GM18951 (cell line): ENCODE measurements around the gene FDX1.

Experiments
- POLR2A ChIP-seq: IDR thresholded peaks from 4 replicates; pipeline ENCODE4 v1.6.1; 2011; ENCODE audit warnings: mild to moderate bottlenecking; ENCODE audit not compliant: insufficient read length, insufficient read depth; ENCODE audit errors: extremely low read depth
- in situ Hi-C: fragments of 300-500 bp; cut with MboI; formaldehyde crosslinking; loops from one replicate; pipeline ENCODE4 v1.12.0; 2022; ENCODE audit warnings: low sequenced_read_pairs, mixed read lengths, inconsistent platforms; ENCODE audit not compliant: unreplicated experiment

Gene FDX1

DNA sequence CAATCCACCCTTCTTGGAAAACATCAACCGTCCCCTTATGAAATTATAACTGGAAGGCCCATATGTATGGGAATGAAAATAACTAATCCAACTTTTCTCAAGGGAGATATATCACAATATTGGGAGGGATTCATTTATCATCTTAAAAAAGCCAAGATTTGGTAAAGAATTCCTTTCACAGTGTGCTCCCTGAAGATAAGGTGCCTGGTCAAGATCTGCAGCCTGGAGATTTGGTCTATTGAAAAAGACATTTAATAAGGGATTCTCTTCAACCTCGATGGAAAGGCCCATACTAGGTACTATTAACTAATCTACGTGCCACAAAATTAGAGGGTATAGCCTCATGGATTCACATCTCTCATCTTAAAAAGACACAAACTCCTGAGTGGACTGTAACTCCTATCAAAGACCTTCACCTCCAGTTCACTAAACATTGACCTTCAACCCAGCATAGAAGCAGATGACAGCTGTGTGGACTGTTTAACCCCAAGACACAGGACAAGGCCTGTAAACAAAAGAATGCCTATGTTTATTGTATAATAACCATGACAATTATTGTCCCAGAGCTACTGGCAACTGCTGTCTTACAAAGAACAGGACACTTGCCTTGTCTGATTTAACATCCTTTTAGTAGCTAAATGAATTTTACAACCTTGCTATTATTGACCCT, 4.8 kb upstream of the FDX1 start:
- TF ChIP-seq POLR2A: no peak
- in situ Hi-C loops: no loop called here

DNA sequence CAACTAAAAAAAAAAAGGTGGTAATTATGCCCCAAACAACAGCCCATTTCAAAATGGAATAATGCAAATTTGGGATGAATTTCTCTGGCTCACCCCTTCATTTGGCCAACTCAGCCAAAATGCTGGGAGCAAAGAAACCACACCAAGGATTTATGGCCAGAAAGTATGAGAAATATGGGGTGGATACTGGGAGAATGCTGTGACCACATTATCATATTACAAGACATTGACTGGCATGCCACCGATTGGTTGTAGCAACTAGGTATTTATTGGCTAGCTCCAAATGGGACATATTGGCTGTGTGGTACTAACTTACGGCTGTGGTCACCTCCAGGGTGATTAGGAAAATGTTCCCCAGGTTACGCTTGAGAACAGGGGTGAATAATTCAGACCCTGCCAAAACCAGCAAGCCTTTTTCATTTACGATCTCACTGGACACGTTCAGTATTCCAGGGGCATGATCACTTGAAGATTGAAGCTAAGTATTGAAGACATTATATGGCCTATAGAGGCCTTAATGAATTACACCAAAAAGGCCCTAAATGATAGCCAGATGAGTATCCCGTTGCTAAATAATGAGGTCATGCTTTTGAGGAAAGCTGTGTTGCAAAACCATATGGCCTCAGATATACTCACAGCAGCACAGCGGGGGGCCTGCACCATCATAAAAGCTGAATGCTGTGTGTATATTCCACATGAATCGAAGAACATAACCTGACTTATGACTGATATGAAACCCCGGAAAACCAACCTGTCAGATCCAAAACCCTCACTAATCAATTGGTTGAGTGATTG, 3.8 kb upstream of the FDX1 start:
- TF ChIP-seq POLR2A: no peak
- in situ Hi-C loops: no loop called here

DNA sequence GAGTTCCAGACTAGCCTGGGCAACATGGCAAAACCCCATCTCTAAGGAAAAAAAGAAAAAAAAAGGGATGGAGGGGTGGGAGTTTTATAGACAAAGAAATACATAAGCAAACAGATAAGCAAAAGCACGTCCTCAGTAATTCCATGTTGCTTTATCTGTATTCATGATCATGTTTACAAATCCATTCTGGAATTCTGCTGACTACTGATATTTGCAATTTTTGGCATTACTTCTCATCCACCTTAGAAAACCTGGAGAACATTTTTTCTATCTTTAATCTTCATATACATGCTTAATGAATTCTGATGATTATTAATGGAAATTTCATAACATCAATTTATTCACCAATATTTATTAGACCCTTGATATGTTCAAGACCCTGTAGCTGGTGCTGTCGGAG, 1.7 kb upstream of the FDX1 start:
- in situ Hi-C loops: no loop called here
- no peak for TF ChIP-seq POLR2A

DNA sequence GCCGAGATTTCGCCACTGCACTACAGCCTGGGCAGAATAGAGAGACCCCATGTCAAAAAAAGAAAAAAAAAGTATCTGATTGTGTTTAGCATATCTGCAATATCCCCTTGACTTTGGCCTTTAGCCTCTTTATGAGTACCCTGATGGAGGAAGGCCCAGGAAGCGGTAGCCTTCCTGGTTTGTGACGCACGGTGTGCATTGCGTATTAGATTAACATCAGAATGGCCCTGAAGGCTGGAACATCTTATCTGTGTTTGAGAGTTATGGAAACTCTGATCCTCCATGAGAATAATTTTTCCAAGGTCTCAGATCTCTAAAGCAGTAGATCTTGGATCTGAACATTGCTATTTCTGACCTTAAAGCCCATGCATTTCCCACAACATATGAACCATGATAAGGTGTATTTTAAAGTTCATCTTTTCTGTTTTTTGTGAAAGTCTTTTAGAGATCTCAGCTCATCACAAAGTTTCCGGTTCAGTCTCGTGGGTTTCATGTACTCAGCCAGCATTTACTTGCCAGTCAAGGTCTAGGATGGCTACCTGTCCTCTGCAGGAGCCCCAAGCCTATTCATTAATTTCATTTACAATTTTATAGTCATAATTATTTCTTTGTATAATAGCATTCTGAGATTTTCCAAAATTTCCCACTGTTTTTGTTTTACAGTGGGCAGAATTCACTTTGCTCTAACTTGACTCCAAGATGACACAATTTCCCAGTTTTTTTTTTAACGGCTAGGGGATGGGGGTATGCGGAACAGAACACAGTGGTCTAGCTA, 605 bp upstream of the FDX1 start:
- no peak for TF ChIP-seq POLR2A
- in situ Hi-C loops: no loop called here

DNA sequence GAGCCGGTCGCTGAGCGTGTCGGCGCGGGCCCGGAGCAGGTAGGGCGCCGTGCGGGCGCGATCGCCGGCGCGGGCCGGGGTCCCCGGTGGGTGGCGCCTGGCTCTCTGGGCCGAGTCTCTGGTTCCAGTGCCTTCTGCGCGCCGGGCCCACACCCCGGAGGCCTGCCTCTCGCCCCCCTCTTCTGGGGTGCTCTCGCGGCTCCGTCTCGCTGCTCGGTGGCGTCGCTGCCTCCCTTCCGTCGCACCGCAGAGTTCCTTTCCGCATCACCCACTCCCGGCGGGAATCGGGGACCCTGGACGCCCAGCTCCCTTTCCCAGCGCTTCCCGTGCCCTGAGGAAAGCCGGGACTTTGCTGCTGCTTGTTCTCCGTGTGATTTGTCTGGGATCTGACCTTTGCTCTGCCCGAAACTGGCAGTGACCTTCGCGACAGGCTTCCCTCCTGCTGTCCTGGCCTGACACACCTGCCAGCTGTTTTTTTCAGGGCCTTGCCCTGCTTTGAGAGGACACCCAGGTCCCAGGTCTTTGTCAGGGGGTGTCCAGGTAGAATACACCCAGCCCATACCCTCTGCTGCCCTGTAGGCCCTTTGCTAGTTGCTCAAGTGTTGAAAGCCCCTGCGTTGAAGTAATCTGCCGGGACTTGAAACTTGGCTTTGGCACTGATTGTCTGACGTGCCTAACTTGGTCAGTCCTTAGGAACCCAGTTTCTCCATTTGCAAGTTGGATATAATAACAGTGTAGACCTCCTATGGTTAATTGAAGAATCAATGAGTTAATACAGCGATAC, 711 bp downstream of the FDX1 start:
- in situ Hi-C loops: loop anchor here (10.0 kb wide), 1 partner anchor 226 kb away; no protein-coding TSS in a partner anchor
- TF ChIP-seq POLR2A: no peak

DNA sequence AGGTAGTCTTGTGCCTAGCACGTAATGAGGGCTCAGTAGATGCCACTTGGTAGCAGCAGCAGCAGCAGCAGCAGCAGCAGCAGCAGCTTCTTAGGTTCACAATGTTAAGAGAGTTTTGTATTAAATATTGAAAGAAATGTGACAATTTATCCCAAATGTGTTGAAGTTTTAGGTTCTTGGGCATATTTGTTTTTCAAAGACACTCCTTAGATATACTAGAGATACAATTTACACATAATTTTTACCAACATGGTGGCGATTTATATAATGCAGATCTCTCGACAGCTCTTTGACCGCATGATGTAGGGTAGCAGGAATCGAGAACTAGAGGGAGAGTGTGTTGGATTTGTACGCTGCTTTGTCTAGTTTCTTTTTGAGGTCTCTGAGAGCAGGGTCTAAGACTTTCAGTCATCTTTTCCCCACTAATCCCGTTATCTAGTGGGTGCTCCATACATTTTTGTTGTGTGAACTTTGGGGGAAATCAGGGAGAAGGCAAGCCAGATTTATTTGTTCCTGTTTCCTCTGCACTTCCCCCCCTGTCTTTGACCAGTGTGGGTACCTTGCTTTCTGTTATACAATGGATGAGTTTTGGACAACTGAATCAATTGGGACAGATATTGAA, 1.4 kb downstream of the FDX1 start:
- in situ Hi-C loops: loop anchor here (10.0 kb wide), 1 partner anchor 226 kb away; no protein-coding TSS in a partner anchor

DNA sequence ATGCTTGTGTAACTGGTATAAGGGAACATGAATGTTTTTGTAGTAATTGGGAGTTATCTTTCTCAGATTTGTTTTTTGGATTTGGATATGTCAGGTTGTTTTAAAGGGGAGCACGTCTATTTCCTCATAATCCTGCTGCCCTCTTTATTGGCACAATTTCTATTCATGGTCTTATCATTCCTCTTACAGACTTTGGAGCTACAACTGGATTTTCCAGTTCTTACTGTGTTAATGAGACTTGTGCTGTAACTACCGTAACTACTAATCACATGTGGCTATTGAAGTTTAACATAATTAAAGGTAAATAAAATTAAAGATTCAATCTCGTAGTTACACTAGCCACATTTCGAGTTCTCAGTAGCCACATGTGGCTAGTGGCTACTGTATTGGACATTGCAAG, 1.9 kb downstream of the FDX1 start:
- no peak for TF ChIP-seq POLR2A
- in situ Hi-C loops: loop anchor here (10.0 kb wide), 1 partner anchor 227 kb away; no protein-coding TSS in a partner anchor

More for the DNA sequence above, 1.4 kb downstream of the FDX1 start:
- no peak for TF ChIP-seq POLR2A

DNA sequence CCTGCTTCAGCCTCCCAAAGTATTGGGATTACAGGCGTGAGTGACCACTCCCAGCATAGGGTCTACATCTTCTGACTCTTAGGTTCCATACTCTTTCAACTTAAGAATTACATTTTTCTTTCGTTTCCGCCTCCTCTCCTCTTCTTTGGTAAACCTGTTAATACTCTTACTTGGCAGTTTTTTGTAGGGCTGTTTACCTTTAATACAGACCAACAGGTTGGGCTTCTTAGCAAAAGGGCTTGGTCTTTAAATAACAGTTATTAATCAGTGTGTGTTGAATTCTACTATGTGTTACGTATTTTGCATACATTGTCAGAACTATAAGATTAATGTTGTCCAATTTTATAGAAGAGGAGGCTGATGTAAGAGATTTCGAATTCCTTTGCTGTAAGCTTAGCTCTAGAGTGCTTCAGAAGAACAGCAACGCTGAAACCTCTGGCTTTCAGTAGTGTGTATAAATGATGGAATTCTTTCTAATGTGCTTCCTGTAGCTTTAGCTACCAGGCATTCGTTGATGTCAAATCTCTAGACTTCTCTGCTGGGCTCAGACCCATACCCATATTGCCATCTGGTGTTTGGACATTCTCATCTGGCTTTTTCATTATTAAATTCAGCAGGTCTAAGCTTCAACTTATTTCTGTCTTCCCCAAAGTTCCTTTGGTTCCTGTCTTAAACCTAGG, 3.1 kb downstream of the FDX1 start:
- TF ChIP-seq POLR2A: no peak
- in situ Hi-C loops: loop anchor here (10.0 kb wide), 1 partner anchor 228 kb away; no protein-coding TSS in a partner anchor

DNA sequence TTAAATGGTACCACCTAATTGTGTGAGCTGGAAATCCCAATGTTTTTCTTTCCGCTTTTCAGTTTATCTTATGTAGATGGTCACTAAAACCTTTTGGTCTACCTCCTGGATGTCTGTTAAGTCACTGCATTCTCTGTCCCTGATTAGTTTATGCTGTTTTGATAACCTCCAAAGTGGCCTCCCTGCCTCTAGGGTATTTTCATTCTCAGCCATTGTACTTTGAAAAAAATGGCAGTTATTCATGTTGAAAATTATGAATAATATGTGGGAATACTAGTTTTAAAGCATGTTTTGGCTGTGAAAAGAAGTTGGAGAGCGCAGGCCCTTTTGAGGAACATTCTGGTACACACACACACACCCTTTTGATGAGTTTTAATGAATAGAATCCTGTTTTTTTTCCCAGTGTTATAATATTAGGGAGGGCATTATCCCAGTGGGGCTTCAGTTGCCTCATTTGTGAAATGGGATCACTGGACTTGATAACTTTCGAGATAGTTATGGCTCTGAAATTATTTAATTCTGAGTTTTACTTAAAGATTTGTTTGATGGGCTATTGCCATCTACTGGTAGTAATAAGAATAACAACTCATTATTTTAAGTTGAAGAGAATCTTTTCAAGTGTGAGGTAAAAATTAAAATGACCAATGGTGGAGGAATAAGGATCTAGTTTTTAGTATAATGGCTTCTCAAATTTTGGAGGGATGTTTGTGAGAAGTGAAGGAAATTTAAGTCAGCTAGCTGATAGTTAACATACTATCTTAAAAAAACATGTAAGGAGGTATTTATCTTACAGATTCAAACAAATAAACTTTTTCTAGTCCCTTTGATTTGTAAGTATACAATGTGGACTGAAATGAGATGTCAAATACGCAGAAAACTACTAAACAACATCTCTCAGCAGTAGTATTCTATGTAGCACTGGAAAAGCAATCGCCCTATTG, 3.9 kb downstream of the FDX1 start:
- TF ChIP-seq POLR2A: no peak
- in situ Hi-C loops: loop anchor here (10.0 kb wide), 1 partner anchor 229 kb away; no protein-coding TSS in a partner anchor

DNA sequence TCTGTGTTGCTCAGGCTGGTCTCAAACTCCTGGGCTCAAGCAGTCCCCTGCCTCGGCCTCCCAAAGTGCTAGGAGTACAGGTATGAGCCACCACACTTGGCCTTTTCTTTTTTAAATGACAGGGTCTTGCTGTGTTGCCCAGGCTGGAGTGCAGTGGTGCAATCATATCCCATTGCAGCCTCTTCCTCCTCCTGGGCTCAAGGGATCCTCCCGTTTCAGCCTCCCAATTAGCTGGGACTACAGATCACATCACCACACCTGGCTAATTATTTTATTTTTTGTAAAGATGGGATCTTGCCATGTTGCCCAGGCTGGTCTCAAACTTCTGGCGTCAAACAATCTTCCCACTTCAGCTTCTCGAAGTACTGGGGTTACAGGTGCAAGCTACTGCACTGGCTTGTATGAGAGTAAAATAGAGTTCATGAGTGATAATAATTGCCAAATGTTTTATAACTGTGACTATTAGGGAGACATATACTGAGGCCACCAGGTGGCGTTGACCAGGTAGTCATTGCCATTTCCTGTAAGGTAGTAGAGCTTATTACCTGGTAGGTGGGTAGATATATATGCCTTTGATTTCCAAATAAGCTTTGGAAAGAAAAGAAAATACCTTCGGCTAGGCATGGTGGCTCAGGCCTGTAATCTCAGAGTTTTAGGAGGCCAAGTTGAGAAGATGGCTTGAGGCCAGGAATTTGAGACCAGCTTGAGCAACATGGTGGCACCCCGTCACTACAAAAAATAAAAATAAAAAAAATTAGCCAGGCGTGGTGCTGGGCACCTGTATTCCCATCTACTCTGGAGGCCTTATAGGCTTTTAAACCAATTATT, 5.4 kb downstream of the FDX1 start:
- TF ChIP-seq POLR2A: no peak
- in situ Hi-C loops: loop anchor here (10.0 kb wide), 1 partner anchor 230 kb away; no protein-coding TSS in a partner anchor
